Suprapubic skin (tissue), 3 donors: ENCODE measurements around the gene INSL3.

Source experiments
- POLR2A ChIP-seq, 2 donors: fragments of 450-650 bp; IDR thresholded peaks; one replicate each; pipeline ENCODE4 v1.6.1; 2017; ENCODE audit warnings: antibody characterized with exemption in 2 of 2, mild to moderate bottlenecking in 2 of 2, moderate library complexity in 2 of 2
- TF ChIP-seq, protein P1 (sequence below), 2 donors: fragments of 200-600 bp in 1 of 2; fragments of 450-650 bp in 1 of 2; sonication (generic) in 1 of 2; IDR thresholded peaks; one replicate each; pipeline ENCODE4 v1.5.1; 2016 to 2019; ENCODE audit warnings: antibody characterized with exemption in 2 of 2, mild to moderate bottlenecking in 1 of 2, moderate library complexity in 1 of 2

DNA sequence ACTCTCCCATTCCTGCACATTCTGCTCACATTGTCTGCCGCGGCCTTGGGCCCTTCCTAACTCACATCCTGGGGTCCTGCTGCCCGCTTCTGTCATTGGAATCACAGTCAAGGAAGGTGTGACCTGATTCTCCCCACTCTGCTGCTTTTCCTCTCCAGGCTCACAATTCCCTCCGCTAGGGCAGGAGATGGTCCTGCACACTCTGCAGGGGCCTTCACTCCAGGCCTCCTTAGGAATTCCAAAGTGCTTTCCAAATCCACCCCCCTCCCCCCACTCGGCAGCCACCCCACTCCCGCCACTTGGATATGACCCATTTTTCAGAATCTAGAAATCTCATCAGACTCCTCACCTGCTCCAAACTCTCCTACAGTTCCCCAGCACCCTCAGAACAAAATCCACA lies 47.4 kb upstream of the INSL3 start:
- TF ChIP-seq, protein P1, sequence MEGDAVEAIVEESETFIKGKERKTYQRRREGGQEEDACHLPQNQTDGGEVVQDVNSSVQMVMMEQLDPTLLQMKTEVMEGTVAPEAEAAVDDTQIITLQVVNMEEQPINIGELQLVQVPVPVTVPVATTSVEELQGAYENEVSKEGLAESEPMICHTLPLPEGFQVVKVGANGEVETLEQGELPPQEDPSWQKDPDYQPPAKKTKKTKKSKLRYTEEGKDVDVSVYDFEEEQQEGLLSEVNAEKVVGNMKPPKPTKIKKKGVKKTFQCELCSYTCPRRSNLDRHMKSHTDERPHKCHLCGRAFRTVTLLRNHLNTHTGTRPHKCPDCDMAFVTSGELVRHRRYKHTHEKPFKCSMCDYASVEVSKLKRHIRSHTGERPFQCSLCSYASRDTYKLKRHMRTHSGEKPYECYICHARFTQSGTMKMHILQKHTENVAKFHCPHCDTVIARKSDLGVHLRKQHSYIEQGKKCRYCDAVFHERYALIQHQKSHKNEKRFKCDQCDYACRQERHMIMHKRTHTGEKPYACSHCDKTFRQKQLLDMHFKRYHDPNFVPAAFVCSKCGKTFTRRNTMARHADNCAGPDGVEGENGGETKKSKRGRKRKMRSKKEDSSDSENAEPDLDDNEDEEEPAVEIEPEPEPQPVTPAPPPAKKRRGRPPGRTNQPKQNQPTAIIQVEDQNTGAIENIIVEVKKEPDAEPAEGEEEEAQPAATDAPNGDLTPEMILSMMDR (IDR thresholded peaks at IDR 0.05): no peak
- no peak for TF ChIP-seq POLR2A (IDR thresholded peaks at IDR 0.05)
